Esophagus (tissue), 2 donors: ENCODE measurements around the gene ATP13A3. TPM values are rescaled to one million over a fixed set of nuclear protein-coding genes. Genes with fewer than 3 reads are reported as not detected.

Experiments used
- H3K27ac ChIP-seq, 2 donors: one replicate each; pipeline ENCODE4 v1.5.1; 2013; ENCODE audit warnings: low read depth in 2 of 2, mild to moderate bottlenecking in 2 of 2, inconsistent platforms in 1 of 2, low read length in 1 of 2, moderate library complexity in 1 of 2
- H3K27me3 ChIP-seq, 2 donors: one replicate each; pipeline ENCODE4 v1.6.1; 2013; ENCODE audit warnings: low read length in 2 of 2, control low read depth in 1 of 2, mild to moderate bottlenecking in 1 of 2; ENCODE audit not compliant: insufficient read depth in 2 of 2, control insufficient read depth in 1 of 2
- H3K36me3 ChIP-seq, 2 donors: one replicate each; pipeline ENCODE4 v1.6.1; 2013; ENCODE audit warnings: low read length in 1 of 2; ENCODE audit not compliant: control insufficient read depth in 2 of 2, insufficient read depth in 2 of 2
- H3K4me1 ChIP-seq, 2 donors: one replicate each; pipeline ENCODE4 v1.6.1; 2013; ENCODE audit warnings: low read length in 1 of 2; ENCODE audit not compliant: control insufficient read depth in 2 of 2, insufficient read depth in 2 of 2
- H3K4me3 ChIP-seq, 2 donors: one replicate each; pipeline ENCODE4 v1.5.1; 2013; ENCODE audit warnings: low read length in 2 of 2, mild to moderate bottlenecking in 2 of 2, low read depth in 1 of 2, moderate library complexity in 1 of 2
- H3K9me3 ChIP-seq, 2 donors: one replicate each; pipeline ENCODE4 v1.6.1; 2013; ENCODE audit warnings: mild to moderate bottlenecking in 2 of 2, low read depth in 1 of 2, low read length in 1 of 2, moderate library complexity in 1 of 2; ENCODE audit not compliant: control insufficient read depth in 2 of 2, insufficient read depth in 1 of 2
- WGBS, 2 donors: extraction: QIAGEN DNeasy Blood & Tissue Kit; methylation state at CpG; one replicate each; pipeline ENCODE4 v1.1.7; 2013; 5-methylcytosine and 5-hydroxymethylcytosine counted together
- polyA plus RNA-seq, 2 donors: library from polyadenylated mRNA; stranded (reverse); fragments of 200-250 nt; gene quantifications; one replicate each; pipeline ENCODE4 v1.2.3, GENCODE V29; 2013
- donor health status: healthy with polysubstance abuse.
- donor health status: Bipolar disorder and iron deficiency.

Gene ATP13A3
- polyA plus RNA-seq, 2 donors, result 9.6 to 12.2 TPM

- Histone ChIP-seq H3K27me3 (no peaks in the 10 kb centered on the region), H3K9me3 (no peaks in the 10 kb centered on the region), H3K36me3 (no peaks in the 10 kb centered on the region), H3K27ac (no peak overlapping the region), H3K4me1 (peaks cover 0 to 3% of the 10 kb centered on the region in 2 donors), H3K4me3 (no peak overlapping the region)
- 74 to 90% methylated on average over 5 of the region's 5 CpGs for WGBS, 2 donors
Observed at GRCh38 chr3:194481525-194482195, 5.1 kb downstream of the ATP13A3 start.

- no peaks in the 10 kb centered on the region for H3K27me3 ChIP-seq
- H3K27ac ChIP-seq, result no peak overlapping the region
- no peak overlapping the region for H3K4me3 ChIP-seq
- peaks cover 0 to 3% of the 10 kb centered on the region in 2 donors for H3K4me1 ChIP-seq
- H3K36me3 ChIP-seq, result no peaks in the 10 kb centered on the region
- H3K9me3 ChIP-seq, result no peaks in the 10 kb centered on the region
Observed at GRCh38 chr3:194481103-194481502, 5.7 kb downstream of the ATP13A3 start.

- Histone ChIP-seq H3K9me3 (no peaks in the 10 kb centered on the region), H3K27me3 (no peaks in the 10 kb centered on the region), H3K27ac (no peak overlapping the region), H3K36me3 (no peaks in the 10 kb centered on the region), H3K4me3 (no peak overlapping the region), H3K4me1 (no peaks in the 10 kb centered on the region)
- WGBS, 2 donors, result 86 to 94% methylated on average over 4 of the region's 4 CpGs
Observed at GRCh38 chr3:194476784-194477183, 10.0 kb downstream of the ATP13A3 start.

- Histone ChIP-seq H3K9me3 (no peaks in the 10 kb centered on the region), H3K27ac (no peak overlapping the region), H3K27me3 (no peaks in the 10 kb centered on the region), H3K4me1 (no peaks in the 10 kb centered on the region), H3K4me3 (no peak overlapping the region), H3K36me3 (no peaks in the 10 kb centered on the region)
- 89 to 90% methylated on average over 4 of the region's 4 CpGs for WGBS, 2 donors
Observed at GRCh38 chr3:194475978-194476377, 10.8 kb downstream of the ATP13A3 start.

GRCh38 chr3:194475138-194475932 lies 11.5 kb downstream of the ATP13A3 start:
- H3K27ac ChIP-seq, result no peak overlapping the region
- no peaks in the 10 kb centered on the region for H3K36me3 ChIP-seq
- H3K9me3 ChIP-seq, result no peaks in the 10 kb centered on the region
- WGBS, 2 donors, result 82 to 87% methylated on average over 4 of the region's 4 CpGs
- H3K4me1 ChIP-seq, result no peaks in the 10 kb centered on the region
- H3K27me3 ChIP-seq, result no peaks in the 10 kb centered on the region
- no peak overlapping the region for H3K4me3 ChIP-seq

GRCh38 chr3:194474675-194475074 lies 12.1 kb downstream of the ATP13A3 start:
- 84% methylated on average over 7 of the region's 7 CpGs for WGBS, 2 donors
- Histone ChIP-seq H3K27me3 (no peaks in the 10 kb centered on the region), H3K4me1 (no peaks in the 10 kb centered on the region), H3K36me3 (no peaks in the 10 kb centered on the region), H3K4me3 (no peak overlapping the region), H3K27ac (no peak overlapping the region), H3K9me3 (no peaks in the 10 kb centered on the region)

- 74% methylated on average over 4 of the region's 4 CpGs for WGBS, 2 donors
- Histone ChIP-seq H3K9me3 (no peaks in the 10 kb centered on the region), H3K4me1 (no peaks in the 10 kb centered on the region), H3K27me3 (no peaks in the 10 kb centered on the region), H3K27ac (no peak overlapping the region), H3K4me3 (no peak overlapping the region), H3K36me3 (no peaks in the 10 kb centered on the region)
Observed at GRCh38 chr3:194472290-194472920, 14.4 kb downstream of the ATP13A3 start.

GRCh38 chr3:194471863-194472262 lies 14.9 kb downstream of the ATP13A3 start:
- H3K36me3 ChIP-seq, result no peaks in the 10 kb centered on the region
- WGBS, 2 donors, result 61 to 66% methylated on average over 5 of the region's 5 CpGs
- H3K9me3 ChIP-seq, result no peaks in the 10 kb centered on the region
- no peaks in the 10 kb centered on the region for H3K27me3 ChIP-seq
- H3K4me1 ChIP-seq, result no peaks in the 10 kb centered on the region
- no peak overlapping the region for H3K27ac ChIP-seq
- H3K4me3 ChIP-seq, result no peak overlapping the region

GRCh38 chr3:194470615-194471014 lies 16.2 kb downstream of the ATP13A3 start:
- Histone ChIP-seq H3K36me3 (no peaks in the 10 kb centered on the region), H3K4me1 (no peaks in the 10 kb centered on the region), H3K4me3 (no peak overlapping the region), H3K27me3 (no peaks in the 10 kb centered on the region), H3K9me3 (no peaks in the 10 kb centered on the region), H3K27ac (no peak overlapping the region)
- 82 to 83% methylated on average over 4 of the region's 4 CpGs for WGBS, 2 donors
